Measurements from ENCODE around the gene MAP4K4. TPM values are rescaled to one million over a fixed set of nuclear protein-coding genes. Genes with fewer than 3 reads are reported as not detected.

MAP4K4 gene
- total RNA-seq (2022) (143 and 162 TPM in 2 replicates), Bru-seq, nascent RNA (percentile 95 among the genes with signal in this experiment), BruChase-seq, experiment 1, labeled RNA remaining after a 6-hour chase (percentile 88 among the genes with signal in this experiment), BruChase-seq, experiment 2, labeled RNA remaining after a 2-hour chase (percentile 85 among the genes with signal in this experiment)
- long read RNA-seq, full-length matches to known transcripts, result 5 of 183 reads
- long read RNA-seq, partial matches to known transcripts, result 32 of 183 reads
- long read RNA-seq, other reads (novel, unspliced or antisense), result 146 of 183 reads

GRCh38 chr2:101697124-101698013 lies at the start of gene MAP4K4:
Gene MAP4K4 (plus strand): TSS chr2:101697707. CDS start chr2:101698081, 374 bp downstream.
- peaks cover 17% of the 10 kb centered on the region for H3K4me1 Mint-ChIP-seq (ENCODE audit: insufficient read depth, unreplicated experiment)
- ChIA-PET POLR2A (interaction anchor here (0.5 to 6.0 kb wide), 35 partner anchors 9 to 687 kb away, joined by 3 to 159 read pairs (median 5); no protein-coding TSS in a partner anchor), CTCF (interaction anchor here (0.6 to 2.9 kb wide), 14 partner anchors 9 to 494 kb away, joined by 3 to 19 read pairs (median 3); no protein-coding TSS in a partner anchor)
- no peak within 1 kb of the TSS for H3K4me3 Mint-ChIP-seq (ENCODE audit: unreplicated experiment)
- H3K27me3 Mint-ChIP-seq (ENCODE audit: insufficient read depth, unreplicated experiment), result no peaks in the 10 kb centered on the region
- peaks cover 9% of the 10 kb centered on the region for H3K36me3 Mint-ChIP-seq (ENCODE audit: insufficient read depth, unreplicated experiment)
- peak within 1 kb of the TSS; percentile 80 for H3K27ac Mint-ChIP-seq (ENCODE audit: low read depth, unreplicated experiment)
- intact Hi-C loops (cut with micrococcal nuclease), result loop anchor here (1.0 to 2.0 kb wide), 6 partner anchors 39 to 355 kb away; no protein-coding TSS in a partner anchor
- TF ChIP-seq, protein P1, sequence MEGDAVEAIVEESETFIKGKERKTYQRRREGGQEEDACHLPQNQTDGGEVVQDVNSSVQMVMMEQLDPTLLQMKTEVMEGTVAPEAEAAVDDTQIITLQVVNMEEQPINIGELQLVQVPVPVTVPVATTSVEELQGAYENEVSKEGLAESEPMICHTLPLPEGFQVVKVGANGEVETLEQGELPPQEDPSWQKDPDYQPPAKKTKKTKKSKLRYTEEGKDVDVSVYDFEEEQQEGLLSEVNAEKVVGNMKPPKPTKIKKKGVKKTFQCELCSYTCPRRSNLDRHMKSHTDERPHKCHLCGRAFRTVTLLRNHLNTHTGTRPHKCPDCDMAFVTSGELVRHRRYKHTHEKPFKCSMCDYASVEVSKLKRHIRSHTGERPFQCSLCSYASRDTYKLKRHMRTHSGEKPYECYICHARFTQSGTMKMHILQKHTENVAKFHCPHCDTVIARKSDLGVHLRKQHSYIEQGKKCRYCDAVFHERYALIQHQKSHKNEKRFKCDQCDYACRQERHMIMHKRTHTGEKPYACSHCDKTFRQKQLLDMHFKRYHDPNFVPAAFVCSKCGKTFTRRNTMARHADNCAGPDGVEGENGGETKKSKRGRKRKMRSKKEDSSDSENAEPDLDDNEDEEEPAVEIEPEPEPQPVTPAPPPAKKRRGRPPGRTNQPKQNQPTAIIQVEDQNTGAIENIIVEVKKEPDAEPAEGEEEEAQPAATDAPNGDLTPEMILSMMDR (IDR thresholded peaks at IDR 0.05; ENCODE audit: unreplicated experiment), result peak; percentile 23
- peak; percentile 85 for DNase-seq (ENCODE audit: unreplicated experiment)
- TSS peak; percentile 30 for BruUV-seq (replicated peaks)
- no peaks in the 10 kb centered on the region for H3K9me3 Mint-ChIP-seq (ENCODE audit: unreplicated experiment)

DNA sequence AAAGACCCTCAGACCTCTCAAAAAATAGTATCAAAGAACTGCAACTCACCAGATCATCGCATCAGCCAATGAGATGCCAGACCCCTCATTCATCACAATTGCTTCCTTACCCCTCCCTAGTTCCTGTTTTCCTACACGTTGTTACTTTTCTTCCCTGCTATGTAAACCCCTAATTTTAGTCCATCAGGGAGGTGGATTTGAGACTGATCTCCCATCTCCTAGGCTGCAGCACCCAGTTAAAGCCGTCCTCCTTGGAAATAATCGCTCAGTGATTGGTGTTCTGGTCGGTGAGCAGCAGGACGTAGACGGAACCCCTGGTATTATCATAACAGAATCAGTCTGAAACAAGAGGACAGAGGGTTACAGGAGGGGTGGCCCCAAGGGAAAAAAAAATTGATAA lies 44.0 kb upstream of the MAP4K4 start:
- intact Hi-C loops (cut with micrococcal nuclease), result no loop called here
- Mint-ChIP-seq H3K36me3 (ENCODE audit: insufficient read depth, unreplicated experiment) (no peaks in the 10 kb centered on the region), H3K4me1 (ENCODE audit: insufficient read depth, unreplicated experiment) (no peaks in the 10 kb centered on the region), H3K27ac (ENCODE audit: low read depth, unreplicated experiment) (no peak overlapping the region), H3K4me3 (ENCODE audit: unreplicated experiment) (no peak overlapping the region), H3K9me3 (ENCODE audit: unreplicated experiment) (no peaks in the 10 kb centered on the region), H3K27me3 (ENCODE audit: insufficient read depth, unreplicated experiment) (no peaks in the 10 kb centered on the region)
- POLR2A ChIA-PET, result interaction anchor here (0.7 kb wide), 1 partner anchor 56 kb away, joined by 3 read pairs; no protein-coding TSS in a partner anchor
- BruUV-seq (replicated peaks), result no TSS peak
- TF ChIP-seq, protein P1 (IDR thresholded peaks at IDR 0.05; ENCODE audit: unreplicated experiment), result no peak
- CTCF ChIA-PET, result no interaction called here
- no peak for DNase-seq (ENCODE audit: unreplicated experiment)

GRCh38 chr2:101655702-101656422 lies 41.6 kb upstream of the MAP4K4 start:
- TF ChIP-seq, protein P1 (IDR thresholded peaks at IDR 0.05; ENCODE audit: unreplicated experiment), result no peak
- Mint-ChIP-seq H3K9me3 (ENCODE audit: unreplicated experiment) (no peaks in the 10 kb centered on the region), H3K4me1 (ENCODE audit: insufficient read depth, unreplicated experiment) (no peaks in the 10 kb centered on the region), H3K27ac (ENCODE audit: low read depth, unreplicated experiment) (no peak overlapping the region), H3K27me3 (ENCODE audit: insufficient read depth, unreplicated experiment) (no peaks in the 10 kb centered on the region), H3K36me3 (ENCODE audit: insufficient read depth, unreplicated experiment) (no peaks in the 10 kb centered on the region), H3K4me3 (ENCODE audit: unreplicated experiment) (no peak overlapping the region)
- ChIA-PET POLR2A (no interaction called here), CTCF (no interaction called here)
- no TSS peak for BruUV-seq (replicated peaks)
- DNase-seq (ENCODE audit: unreplicated experiment), result peak; percentile 43
- intact Hi-C loops (cut with micrococcal nuclease), result no loop called here

Data from MCF 10A (cell line).